ENCODE measurements around the gene GPRIN1.
A peak's percentile ranks its signal among the peaks of the same experiment; 100 is the strongest.

- TF ChIP-seq CTCF (conservative IDR thresholded peaks at IDR 0.05 in 1 of 2, IDR thresholded peaks at IDR 0.05 in 1 of 2; ENCODE audit: extremely low read depth in 1 of 2, insufficient read depth in 1 of 2, low read depth in 1 of 2, low read length in 2 of 2) (peak in 1 of 2 donors; percentile 44), EZH2 (IDR thresholded peaks at IDR 0.05; ENCODE audit: borderline replicate concordance, low read length) (no peak)
Observed at GRCh38 chr5:176609724-176610434, at the start of gene GPRIN1.

Measured in mammary epithelial cell (primary cell).